Smooth muscle cell (in vitro differentiated cells): ENCODE data around the gene TMEM221. TPM values are rescaled to one million over a fixed set of nuclear protein-coding genes. Genes with fewer than 3 reads are reported as not detected.

Source experiments
- DNase-seq: peaks from one replicate; lab custom pipeline; 2025; ENCODE audit not compliant: unreplicated experiment; lab: John Stamatoyannopoulos, UW
- H2AFZ ChIP-seq: fragments of 200-600 bp; sonication (generic); 2 replicates; pipeline ENCODE4 v1.6.0; 2016; ENCODE audit warnings: antibody characterized with exemption, low read depth, mild to moderate bottlenecking
- H3F3A ChIP-seq: fragments of 200-600 bp; sonication (generic); 2 replicates; pipeline ENCODE4 v1.6.0; 2017; ENCODE audit warnings: antibody characterized with exemption, low read depth
- H3K27ac ChIP-seq: fragments of 200-600 bp; sonication (generic); 2 replicates; pipeline ENCODE4 v1.5.1; 2016; ENCODE audit warnings: low read depth, mild to moderate bottlenecking
- H3K27me3 ChIP-seq: fragments of 200-600 bp; sonication (generic); 2 replicates; pipeline ENCODE4 v1.6.1; 2016; ENCODE audit warnings: low read depth, mild to moderate bottlenecking
- H3K36me3 ChIP-seq: fragments of 200-600 bp; sonication (generic); 2 replicates; pipeline ENCODE4 v1.5.1; 2016; ENCODE audit warnings: low read depth
- H3K4me1 ChIP-seq: fragments of 200-600 bp; sonication (generic); 2 replicates; pipeline ENCODE4 v1.5.1; 2016; ENCODE audit warnings: low read depth
- H3K4me2 ChIP-seq: fragments of 200-600 bp; sonication (generic); 2 replicates; pipeline ENCODE4 v1.6.0; 2016; ENCODE audit warnings: mild to moderate bottlenecking
- H3K4me3 ChIP-seq: fragments of 200-600 bp; sonication (generic); 2 replicates; pipeline ENCODE4 v1.5.1; 2016; ENCODE audit warnings: mild to moderate bottlenecking
- H3K79me2 ChIP-seq: fragments of 200-600 bp; sonication (generic); 2 replicates; pipeline ENCODE4 v1.6.0; 2016; ENCODE audit warnings: low read depth, mild to moderate bottlenecking
- H3K9ac ChIP-seq: fragments of 200-600 bp; sonication (generic); 2 replicates; pipeline ENCODE4 v1.6.0; 2016; ENCODE audit warnings: low read depth
- H3K9me3 ChIP-seq: fragments of 200-600 bp; sonication (generic); replicated peaks from 2 replicates; pipeline ENCODE4 v1.5.1; 2016; ENCODE audit warnings: low read depth
- H4K20me1 ChIP-seq: fragments of 200-600 bp; sonication (generic); 2 replicates; pipeline ENCODE4 v1.6.0; 2016; ENCODE audit warnings: low read depth
- CTCF ChIP-seq: fragments of 200-600 bp; sonication (generic); IDR thresholded peaks from 2 replicates; pipeline ENCODE4 v1.5.1; 2017; ENCODE audit warnings: borderline replicate concordance, mild to moderate bottlenecking, antibody characterized with exemption; ENCODE audit not compliant: insufficient read depth, poor library complexity, severe bottlenecking
- WGBS: methylation state at CpG from one replicate; pipeline ENCODE4 v1.1.7; 2016; ENCODE audit warnings: low lambda C conversion rate; 5-methylcytosine and 5-hydroxymethylcytosine counted together
- polyA plus RNA-seq: library from polyadenylated mRNA; unstranded; fragments of >200 nt; fragmentation: Nextera tagmentation; extraction: Ambion mirVana; gene quantifications from 2 replicates; pipeline ENCODE4 v1.2.1, GENCODE V29; 2016
- total RNA-seq: library from RNA; depleted of rRNA; stranded (reverse); fragments of >200 nt; gene quantifications from 2 replicates; pipeline ENCODE4 v1.2.3, GENCODE V29; 2014

Gene TMEM221
- total and polyA plus RNA-seq, 2 experiments from 2014 or later, result 0.31 to 0.63 TPM

GRCh38 chr19:17424743-17425365, 23.6 kb downstream of the TMEM221 start:
- Histone ChIP-seq H3K4me1 (no peaks in the 10 kb centered on the region), H3F3A (no peaks in the 10 kb centered on the region), H3K79me2 (no peaks in the 10 kb centered on the region), H3K36me3 (no peaks in the 10 kb centered on the region), H3K4me3 (no peak overlapping the region), H3K27me3 (no peaks in the 10 kb centered on the region), H4K20me1 (no peaks in the 10 kb centered on the region), H3K9me3 (no peaks in the 10 kb centered on the region), H2AFZ (no peak overlapping the region), H3K9ac (no peak overlapping the region), H3K27ac (no peak overlapping the region), H3K4me2 (no peak overlapping the region)
- TF ChIP-seq CTCF, result peak; percentile 40
- WGBS, result 11% methylated on average over 24 of the region's 27 CpGs
- peak; percentile 16 for DNase-seq

- TF ChIP-seq CTCF, result no peak
- no peak overlapping the region for H3K4me2 ChIP-seq
- no peaks in the 10 kb centered on the region for H3K79me2 ChIP-seq
- peaks cover 8% of the 10 kb centered on the region for H3F3A ChIP-seq
- H3K27me3 ChIP-seq, result no peaks in the 10 kb centered on the region
- no peak for DNase-seq
- peaks cover 7% of the 10 kb centered on the region for H3K4me1 ChIP-seq
- H3K9me3 ChIP-seq, result no peaks in the 10 kb centered on the region
- H3K4me3 ChIP-seq, result no peak overlapping the region
- H3K9ac ChIP-seq, result no peak overlapping the region
- H3K27ac ChIP-seq, result no peak overlapping the region
- no peaks in the 10 kb centered on the region for H3K36me3 ChIP-seq
- no peak overlapping the region for H2AFZ ChIP-seq
- no peaks in the 10 kb centered on the region for H4K20me1 ChIP-seq
- 94% methylated on average over 20 of the region's 20 CpGs for WGBS
Observed at GRCh38 chr19:17423429-17424208, 24.8 kb downstream of the TMEM221 start.

GRCh38 chr19:17421942-17422341, 26.5 kb downstream of the TMEM221 start:
- WGBS, result 99% methylated on average over 4 of the region's 4 CpGs
- no peak overlapping the region for H2AFZ ChIP-seq

More at GRCh38 chr19:17421942-17422341, 26.5 kb downstream of the TMEM221 start:
- no peaks in the 10 kb centered on the region for H3K27me3 ChIP-seq
- H3K9ac ChIP-seq, result no peak overlapping the region
- H3K36me3 ChIP-seq, result no peaks in the 10 kb centered on the region
- H3K79me2 ChIP-seq, result no peaks in the 10 kb centered on the region
- no peak for TF ChIP-seq CTCF
- DNase-seq, result no peak
- H4K20me1 ChIP-seq, result no peaks in the 10 kb centered on the region
- H3K4me3 ChIP-seq, result no peak overlapping the region
- H3K4me1 ChIP-seq, result peaks cover 7% of the 10 kb centered on the region
- H3K4me2 ChIP-seq, result no peak overlapping the region
- no peaks in the 10 kb centered on the region for H3K9me3 ChIP-seq
- H3F3A ChIP-seq, result peaks cover 8% of the 10 kb centered on the region
- H3K27ac ChIP-seq, result no peak overlapping the region
